Thyroid gland (tissue), 4 donors: ENCODE results near the gene EIF6. TPM values are rescaled to one million over a fixed set of nuclear protein-coding genes. Genes with fewer than 3 reads are reported as not detected.
A peak's percentile ranks its signal among the peaks of the same experiment; 100 is the strongest.

Source experiments
- DNase-seq, 2 donors: peaks; one replicate each; pipeline ENCODE4 v3.0.0-alpha.2; 2019
- H3K27ac ChIP-seq, 3 donors: fragments of 200-600 bp; sonication (generic); 1 replicate in 2 of 3; 2 replicates in 1 of 3; pipeline ENCODE4 v1.5.1; 2016 to 2019; ENCODE audit warnings: mild to moderate bottlenecking in 1 of 3, moderate library complexity in 1 of 3
- H3K27me3 ChIP-seq: fragments of 200-600 bp; sonication (generic); one replicate; pipeline ENCODE4 v1.5.1; 2019
- H3K36me3 ChIP-seq, 2 donors: fragments of 200-600 bp; sonication (generic); one replicate each; pipeline ENCODE4 v1.5.1; 2016 to 2019
- H3K4me1 ChIP-seq, 2 donors: fragments of 200-600 bp; sonication (generic); one replicate each; pipeline ENCODE4 v1.5.1; 2017 to 2019
- H3K4me3 ChIP-seq, 3 donors: fragments of 200-600 bp; sonication (generic); replicated peaks in 1 of 3; 1 replicate in 2 of 3; 2 replicates in 1 of 3; pipeline ENCODE4 v1.5.1; 2016; ENCODE audit warnings: mild to moderate bottlenecking in 1 of 3
- H3K9me3 ChIP-seq: fragments of 200-600 bp; sonication (generic); one replicate; pipeline ENCODE4 v1.5.1; 2017
- CTCF ChIP-seq, 6 experiments: fragments of 200-600 bp in 3 of 6; fragments of 450-650 bp in 3 of 6; sonication (generic) in 3 of 6; IDR thresholded peaks; one replicate each; pipeline ENCODE4 v1.5.1; 2016 to 2019; ENCODE audit warnings: antibody characterized with exemption in 6 of 6, mild to moderate bottlenecking in 2 of 6, inconsistent platforms in 1 of 6, moderate library complexity in 1 of 6
- POLR2A ChIP-seq, 2 donors: fragments of 450-650 bp; IDR thresholded peaks; one replicate each; pipeline ENCODE4 v1.6.1; 2017; ENCODE audit warnings: antibody characterized with exemption in 2 of 2, mild to moderate bottlenecking in 2 of 2, moderate library complexity in 1 of 2
- WGBS, 2 donors: methylation state at CpG; one replicate each; pipeline ENCODE4 v1.1.5; 2017; 5-methylcytosine and 5-hydroxymethylcytosine counted together
- intact Hi-C: fragments of 100-400 bp; cut with DNase I; formaldehyde crosslinking; loops from one replicate; pipeline ENCODE4 v1.15.1; 2023
- total RNA-seq, 4 donors: library from RNA; depleted of rRNA; stranded (reverse); fragments of >200 nt; gene quantifications; one replicate each; pipeline ENCODE4 v1.2.3, GENCODE V29; 2016

The EIF6 gene
- total RNA-seq, 4 donors from 2014 or later = 30.3 to 94.2 (median 65.7) TPM

GRCh38 chr20:35291654-35292503 lies 7.3 kb upstream of the EIF6 start, which contains the start of gene FAM83C:
Gene FAM83C, minus strand, starts transcription at chr20:35292425. Its CDS starts 121 bp downstream, at chr20:35292304.
- intact Hi-C loops = no loop called here
- DNase-seq = no peak
- Histone ChIP-seq H3K4me3 (no peak within 1 kb of the TSS), H3K27ac (no peak within 1 kb of the TSS), H3K27me3 (no peaks in the 10 kb centered on the region), H3K4me1 (no peaks in the 10 kb centered on the region), H3K36me3 (no peaks in the 10 kb centered on the region), H3K9me3 (no peaks in the 10 kb centered on the region)
- WGBS, 2 donors = 86 to 95% methylated on average over 6 to 25 of the region's 40 CpGs
- TF ChIP-seq CTCF (IDR thresholded peaks at IDR 0.05) = no peak

- Histone ChIP-seq H3K4me1 (no peaks in the 10 kb centered on the region), H3K27ac (no peak overlapping the region), H3K36me3 (no peaks in the 10 kb centered on the region), H3K4me3 (no peak overlapping the region), H3K9me3 (no peaks in the 10 kb centered on the region), H3K27me3 (no peaks in the 10 kb centered on the region)
- 83 to 85% methylated on average over 7 of the region's 7 CpGs for WGBS, 2 donors
- DNase-seq = no peak
- intact Hi-C loops = no loop called here
- no peak for TF ChIP-seq CTCF (IDR thresholded peaks at IDR 0.05)
- TF ChIP-seq POLR2A (IDR thresholded peaks at IDR 0.05) = no peak
Observed at GRCh38 chr20:35290887-35291417, 6.4 kb upstream of the EIF6 start.

- WGBS, 2 donors = 76 to 82% methylated on average over 7 of the region's 7 CpGs
- TF ChIP-seq CTCF (IDR thresholded peaks at IDR 0.05) (no peak), POLR2A (IDR thresholded peaks at IDR 0.05) (no peak)
- intact Hi-C loops = no loop called here
Observed at GRCh38 chr20:35290186-35290886, 5.8 kb upstream of the EIF6 start.

GRCh38 chr20:35288325-35289060 lies 3.9 kb upstream of the EIF6 start:
- Histone ChIP-seq H3K9me3 (no peaks in the 10 kb centered on the region), H3K27me3 (no peaks in the 10 kb centered on the region), H3K27ac (no peak overlapping the region), H3K36me3 (no peaks in the 10 kb centered on the region), H3K4me3 (no peak overlapping the region), H3K4me1 (peaks cover 5 to 10% of the 10 kb centered on the region in 2 donors)
- DNase-seq = peak; percentile 55 to 74
- TF ChIP-seq CTCF (IDR thresholded peaks at IDR 0.05) (no peak), POLR2A (IDR thresholded peaks at IDR 0.05) (no peak)
- intact Hi-C loops = no loop called here
- WGBS, 2 donors = 60 to 63% methylated on average over 19 of the region's 19 CpGs

More at GRCh38 chr20:35290186-35290886, 5.8 kb upstream of the EIF6 start:
- no peak for DNase-seq
- no peaks in the 10 kb centered on the region for H3K36me3 ChIP-seq
- no peaks in the 10 kb centered on the region for H3K9me3 ChIP-seq
- no peak overlapping the region for H3K4me3 ChIP-seq
- no peaks in the 10 kb centered on the region for H3K27me3 ChIP-seq
- H3K27ac ChIP-seq = no peak overlapping the region
- H3K4me1 ChIP-seq = peaks cover 0 to under 1% of the 10 kb centered on the region in 2 donors
